ENCODE measurements around the gene USH2A. TPM values are rescaled to one million over a fixed set of nuclear protein-coding genes. Genes with fewer than 3 reads are reported as not detected.

Gene USH2A
- total RNA-seq, 4 donors from 2014 or later: under 0.01 to 1.0 (median under 0.01) TPM; not detected in 1

DNA sequence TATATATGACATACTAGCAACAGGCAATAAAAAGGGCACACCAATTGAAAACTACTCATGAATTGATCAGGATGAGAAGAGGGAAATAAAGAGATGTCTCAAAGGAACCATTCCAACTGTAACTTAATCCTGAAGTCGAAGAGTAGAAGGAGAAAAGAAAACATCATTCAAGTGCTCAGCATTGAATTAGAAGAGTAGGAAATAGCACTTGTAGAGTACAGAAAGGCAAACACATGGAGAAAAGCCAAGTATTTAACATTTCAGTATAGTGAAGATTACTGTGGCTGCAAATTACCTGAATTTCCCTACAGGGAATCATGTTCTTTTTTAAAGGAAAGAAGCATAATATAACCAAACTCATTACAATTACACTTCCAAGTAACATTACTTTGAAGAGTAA lies 651.1 kb downstream of the USH2A start:
- Histone ChIP-seq H3K4me3 (no peak overlapping the region), H3K36me3 (no peaks in the 10 kb centered on the region), H3K4me1 (no peaks in the 10 kb centered on the region), H3K9me3 (no peaks in the 10 kb centered on the region), H3K27me3 (no peaks in the 10 kb centered on the region), H3K27ac (no peak overlapping the region)
- TF ChIP-seq, protein P1, sequence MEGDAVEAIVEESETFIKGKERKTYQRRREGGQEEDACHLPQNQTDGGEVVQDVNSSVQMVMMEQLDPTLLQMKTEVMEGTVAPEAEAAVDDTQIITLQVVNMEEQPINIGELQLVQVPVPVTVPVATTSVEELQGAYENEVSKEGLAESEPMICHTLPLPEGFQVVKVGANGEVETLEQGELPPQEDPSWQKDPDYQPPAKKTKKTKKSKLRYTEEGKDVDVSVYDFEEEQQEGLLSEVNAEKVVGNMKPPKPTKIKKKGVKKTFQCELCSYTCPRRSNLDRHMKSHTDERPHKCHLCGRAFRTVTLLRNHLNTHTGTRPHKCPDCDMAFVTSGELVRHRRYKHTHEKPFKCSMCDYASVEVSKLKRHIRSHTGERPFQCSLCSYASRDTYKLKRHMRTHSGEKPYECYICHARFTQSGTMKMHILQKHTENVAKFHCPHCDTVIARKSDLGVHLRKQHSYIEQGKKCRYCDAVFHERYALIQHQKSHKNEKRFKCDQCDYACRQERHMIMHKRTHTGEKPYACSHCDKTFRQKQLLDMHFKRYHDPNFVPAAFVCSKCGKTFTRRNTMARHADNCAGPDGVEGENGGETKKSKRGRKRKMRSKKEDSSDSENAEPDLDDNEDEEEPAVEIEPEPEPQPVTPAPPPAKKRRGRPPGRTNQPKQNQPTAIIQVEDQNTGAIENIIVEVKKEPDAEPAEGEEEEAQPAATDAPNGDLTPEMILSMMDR (IDR thresholded peaks at IDR 0.05): no peak
- TF ChIP-seq POLR2A (IDR thresholded peaks at IDR 0.05) (no peak), EP300 (IDR thresholded peaks at IDR 0.05) (no peak)
- DNase-seq (ENCODE audit: low spot score in 2 of 2): no peak
- 29 to 47% methylated on average over 1 of the region's 1 CpG for WGBS, 2 donors

DNA sequence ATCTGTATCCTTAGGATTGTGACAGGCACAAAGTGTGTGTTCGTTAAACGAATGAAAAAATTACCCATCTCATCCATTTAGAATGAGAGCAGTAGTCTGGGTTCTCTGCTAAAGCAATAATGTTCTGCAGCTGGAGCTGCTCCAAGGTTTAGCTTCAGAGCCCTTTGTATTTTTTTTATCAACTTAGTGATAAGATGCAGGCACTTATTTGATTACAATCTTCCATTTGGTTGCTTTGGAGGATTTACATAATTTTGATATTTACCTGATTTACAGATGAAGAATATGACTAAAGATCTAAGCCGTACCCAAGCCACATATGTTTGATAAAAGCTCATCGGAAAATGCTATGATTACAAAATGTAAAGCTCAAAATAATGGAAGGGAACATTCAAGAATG lies 654.9 kb downstream of the USH2A start:
- Histone ChIP-seq H3K9me3 (no peaks in the 10 kb centered on the region), H3K27ac (no peak overlapping the region), H3K27me3 (no peaks in the 10 kb centered on the region), H3K4me3 (no peak overlapping the region), H3K36me3 (no peaks in the 10 kb centered on the region), H3K4me1 (no peaks in the 10 kb centered on the region)
- TF ChIP-seq POLR2A (IDR thresholded peaks at IDR 0.05) (no peak), EP300 (IDR thresholded peaks at IDR 0.05) (no peak)
- TF ChIP-seq, protein P1 (IDR thresholded peaks at IDR 0.05): no peak
- 90 to 92% methylated on average over 4 of the region's 4 CpGs for WGBS, 2 donors
- no peak for DNase-seq (ENCODE audit: low spot score in 2 of 2)

DNA sequence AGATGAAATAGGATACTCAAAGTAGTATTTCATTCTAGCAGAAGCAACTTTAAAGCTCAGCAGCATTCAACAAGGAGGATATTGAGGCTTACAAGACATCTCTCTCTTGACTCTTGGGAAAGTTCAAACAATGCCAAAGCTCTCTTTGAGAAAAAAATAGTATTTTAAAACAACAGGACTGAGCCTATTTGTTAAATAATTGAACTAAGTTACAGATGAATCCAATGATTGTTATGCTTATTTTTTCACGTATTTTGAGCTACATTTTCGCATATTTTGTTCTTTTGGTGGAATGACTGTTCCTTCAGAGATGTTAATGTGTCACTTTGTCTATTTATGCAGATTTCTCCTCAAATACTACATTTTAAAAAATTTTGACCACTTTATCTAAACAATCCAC lies 655.5 kb downstream of the USH2A start:
- Histone ChIP-seq H3K36me3 (no peaks in the 10 kb centered on the region), H3K4me1 (no peaks in the 10 kb centered on the region), H3K27me3 (no peaks in the 10 kb centered on the region), H3K4me3 (no peak overlapping the region), H3K27ac (no peak overlapping the region), H3K9me3 (no peaks in the 10 kb centered on the region)
- WGBS, 2 donors: 59 to 73% methylated on average over 2 of the region's 2 CpGs
- no peak for TF ChIP-seq POLR2A (IDR thresholded peaks at IDR 0.05)
- no peak for TF ChIP-seq EP300 (IDR thresholded peaks at IDR 0.05)
- TF ChIP-seq, protein P1 (IDR thresholded peaks at IDR 0.05): no peak
- DNase-seq (ENCODE audit: low spot score in 2 of 2): no peak

DNA sequence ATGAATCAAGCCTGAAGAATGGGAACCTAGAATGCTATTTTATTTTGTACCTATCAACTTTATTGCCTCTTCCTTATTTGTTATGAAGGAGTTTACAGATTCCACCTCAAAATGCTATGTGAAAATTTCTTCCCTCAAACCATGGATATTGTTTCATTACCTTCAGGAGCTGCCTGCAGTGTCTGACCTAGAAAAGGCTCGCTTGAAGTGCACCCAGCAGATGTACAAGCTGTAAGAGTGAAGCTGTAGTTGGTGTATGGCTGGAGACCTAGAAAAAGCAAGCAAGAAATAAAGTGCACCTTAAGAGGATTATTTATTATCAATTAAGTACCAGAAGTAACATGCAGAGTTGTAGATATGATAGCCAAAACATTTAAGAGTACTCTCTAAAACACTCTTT lies 656.7 kb downstream of the USH2A start:
- WGBS, 2 donors: 60 to 91% methylated on average over 1 of the region's 1 CpG
- no peaks in the 10 kb centered on the region for H3K9me3 ChIP-seq
- no peak overlapping the region for H3K4me3 ChIP-seq
- H3K27me3 ChIP-seq: no peaks in the 10 kb centered on the region
- H3K36me3 ChIP-seq: no peaks in the 10 kb centered on the region
- H3K4me1 ChIP-seq: no peaks in the 10 kb centered on the region
- TF ChIP-seq, protein P1 (IDR thresholded peaks at IDR 0.05): no peak
- TF ChIP-seq POLR2A (IDR thresholded peaks at IDR 0.05): no peak
- no peak for DNase-seq (ENCODE audit: low spot score in 2 of 2)
- no peak overlapping the region for H3K27ac ChIP-seq

DNA sequence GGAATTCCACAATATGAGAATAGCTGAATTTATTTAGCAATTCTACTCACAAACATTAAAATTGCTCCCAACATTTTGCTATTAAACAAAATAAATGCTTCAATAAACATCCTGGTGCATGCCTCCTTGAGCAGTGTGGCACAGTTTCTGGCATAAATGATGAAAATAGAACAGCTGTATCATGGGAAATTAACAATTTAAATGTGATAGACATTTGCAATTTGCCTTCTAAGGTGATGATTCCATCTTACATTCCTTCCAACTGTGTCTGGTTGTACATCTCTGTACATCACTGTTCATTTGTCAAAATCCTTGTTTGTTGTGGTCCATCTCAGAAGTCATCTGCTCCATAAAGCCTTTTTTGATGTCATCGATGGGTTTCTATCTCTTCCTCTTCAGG lies 657.4 kb downstream of the USH2A start:
- Histone ChIP-seq H3K4me1 (no peaks in the 10 kb centered on the region), H3K27ac (no peak overlapping the region), H3K36me3 (no peaks in the 10 kb centered on the region), H3K27me3 (no peaks in the 10 kb centered on the region), H3K4me3 (no peak overlapping the region), H3K9me3 (no peaks in the 10 kb centered on the region)
- 81 to 97% methylated on average over 1 of the region's 1 CpG for WGBS, 2 donors
- no peak for DNase-seq (ENCODE audit: low spot score in 2 of 2)
- TF ChIP-seq, protein P1 (IDR thresholded peaks at IDR 0.05): no peak
- TF ChIP-seq EP300 (IDR thresholded peaks at IDR 0.05) (no peak), POLR2A (IDR thresholded peaks at IDR 0.05) (no peak)

All from tibial nerve (tissue), 4 donors.